Trophoblast cell (in vitro differentiated cells and primary cell): ENCODE results near the gene PKD1.

Source experiments
- DNase-seq, 2 donors: peaks; one replicate each; pipeline ENCODE4 v3.0.0-alpha.2; 2016
- H2AFZ ChIP-seq: 2 replicates; pipeline ENCODE4 v1.6.1; 2013; ENCODE audit warnings: low read length, moderate library complexity, mild to moderate bottlenecking; ENCODE audit not compliant: insufficient read depth, poor library complexity
- H2AK5ac ChIP-seq: 2 replicates; pipeline ENCODE4 v1.6.1; 2013; ENCODE audit warnings: mild to moderate bottlenecking, low read length
- H2BK120ac ChIP-seq: 2 replicates; pipeline ENCODE4 v1.6.1; 2013; ENCODE audit warnings: low read length, mild to moderate bottlenecking, moderate library complexity; ENCODE audit not compliant: insufficient read depth, poor library complexity
- H2BK12ac ChIP-seq: 2 replicates; pipeline ENCODE4 v1.6.1; 2013; ENCODE audit warnings: mild to moderate bottlenecking, low read length, moderate library complexity
- H2BK5ac ChIP-seq: 2 replicates; pipeline ENCODE4 v1.6.1; 2013; ENCODE audit warnings: low read length, low read depth, moderate library complexity, mild to moderate bottlenecking; ENCODE audit not compliant: poor library complexity
- H3K14ac ChIP-seq: 2 replicates; pipeline ENCODE4 v1.6.1; 2013; ENCODE audit warnings: mild to moderate bottlenecking, low read length
- H3K18ac ChIP-seq: 2 replicates; pipeline ENCODE4 v1.6.1; 2013; ENCODE audit warnings: mild to moderate bottlenecking, low read length
- H3K23ac ChIP-seq: 2 replicates; pipeline ENCODE4 v1.6.1; 2013; ENCODE audit warnings: low read length
- H3K27ac ChIP-seq: 2 replicates; pipeline ENCODE4 v1.5.1; 2013; ENCODE audit warnings: low read depth, mild to moderate bottlenecking, inconsistent platforms, low read length, moderate library complexity
- H3K27me3 ChIP-seq: 2 replicates; pipeline ENCODE4 v1.6.1; 2013; ENCODE audit warnings: inconsistent platforms, mild to moderate bottlenecking, low read length, moderate library complexity; ENCODE audit not compliant: insufficient read depth
- H3K36me3 ChIP-seq, 2 experiments: 1 replicate in 1 of 2; 2 replicates in 1 of 2; pipeline ENCODE4 v1.6.1; 2013; ENCODE audit warnings: low read length in 2 of 2, mild to moderate bottlenecking in 2 of 2, moderate library complexity in 1 of 2; ENCODE audit not compliant: insufficient read depth in 2 of 2, control insufficient read depth in 1 of 2
- H3K4ac ChIP-seq: 2 replicates; pipeline ENCODE4 v1.6.1; 2013; ENCODE audit warnings: low read depth, mild to moderate bottlenecking, low read length, moderate library complexity
- H3K4me1 ChIP-seq, 2 experiments: 1 replicate in 1 of 2; 2 replicates in 1 of 2; pipeline ENCODE4 v1.6.1; 2013; ENCODE audit warnings: low read length in 2 of 2, mild to moderate bottlenecking in 2 of 2, moderate library complexity in 1 of 2; ENCODE audit not compliant: insufficient read depth in 2 of 2, control insufficient read depth in 1 of 2
- H3K4me2 ChIP-seq: 2 replicates; pipeline ENCODE4 v1.6.1; 2013; ENCODE audit warnings: inconsistent platforms, mild to moderate bottlenecking, low read length, moderate library complexity
- H3K4me3 ChIP-seq: 2 replicates; pipeline ENCODE4 v1.5.1; 2013; ENCODE audit warnings: mild to moderate bottlenecking, low read depth, low read length, inconsistent platforms
- H3K79me1 ChIP-seq: one replicate; pipeline ENCODE4 v1.6.1; 2013; ENCODE audit warnings: low read length
- H3K79me2 ChIP-seq: 2 replicates; pipeline ENCODE4 v1.6.1; 2013; ENCODE audit warnings: low read length, mild to moderate bottlenecking; ENCODE audit not compliant: control insufficient read depth, insufficient read depth, poor library complexity
- H3K9ac ChIP-seq: 2 replicates; pipeline ENCODE4 v1.6.1; 2013; ENCODE audit warnings: mild to moderate bottlenecking, low read length
- H3K9me3 ChIP-seq: 2 replicates; pipeline ENCODE4 v1.6.1; 2013; ENCODE audit warnings: low read depth, mild to moderate bottlenecking, control low read depth, inconsistent platforms, low read length; ENCODE audit not compliant: insufficient read depth
- H4K12ac ChIP-seq: 2 replicates; pipeline ENCODE4 v1.6.1; 2013; ENCODE audit warnings: low read depth, mild to moderate bottlenecking, low read length, moderate library complexity
- H4K8ac ChIP-seq: 2 replicates; pipeline ENCODE4 v1.6.1; 2013; ENCODE audit warnings: low read depth, mild to moderate bottlenecking, low read length, moderate library complexity
- H4K91ac ChIP-seq: one replicate; pipeline ENCODE4 v1.6.1; 2013; ENCODE audit warnings: low read depth, mild to moderate bottlenecking, low read length, moderate library complexity
- WGBS: extraction: QIAGEN DNeasy Blood & Tissue Kit; methylation state at CpG from one replicate; pipeline ENCODE4 v1.1.7; 2013; ENCODE audit warnings: missing lambda C conversion rate; ENCODE audit not compliant: insufficient read length, insufficient coverage; ENCODE audit errors: extremely low coverage; 5-methylcytosine and 5-hydroxymethylcytosine counted together

Gene PKD1

DNA sequence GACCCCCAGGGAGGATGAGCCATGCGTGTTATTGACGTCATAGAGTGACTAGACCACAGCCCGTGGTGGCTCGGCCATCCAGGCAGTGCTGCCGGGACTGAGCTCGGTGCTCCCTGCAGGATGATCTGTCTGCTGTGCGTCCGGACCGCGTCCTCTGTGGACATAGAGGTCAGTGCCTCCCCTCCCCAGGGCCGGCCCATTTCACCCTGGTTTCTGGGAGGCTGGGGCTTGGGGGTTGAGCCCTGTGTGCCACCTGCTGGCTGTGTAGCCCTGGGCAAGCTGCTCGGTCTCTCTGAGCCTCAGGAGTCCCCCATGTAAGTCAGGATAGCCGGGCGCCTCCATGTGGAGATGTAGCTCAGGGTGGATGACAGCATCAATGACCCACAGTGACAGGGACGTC is 79.6 kb downstream of the PKD1 start:
- no peaks in the 10 kb centered on the region for H3K79me2 ChIP-seq
- no peak overlapping the region for H2AFZ ChIP-seq
- WGBS: no CpG with 5 or more reads among the region's 15 CpGs
- H2AK5ac ChIP-seq: no peak overlapping the region
- H3K9me3 ChIP-seq: peaks cover 6% of the 10 kb centered on the region
- H2BK5ac ChIP-seq: no peak overlapping the region
- no peak overlapping the region for H3K18ac ChIP-seq
- no peak for DNase-seq
- no peak overlapping the region for H3K4me2 ChIP-seq
- no peak overlapping the region for H2BK12ac ChIP-seq
- H4K91ac ChIP-seq: no peak overlapping the region
- no peak overlapping the region for H3K9ac ChIP-seq
- no peak overlapping the region for H2BK120ac ChIP-seq
- no peaks in the 10 kb centered on the region for H3K4me1 ChIP-seq
- H3K4ac ChIP-seq: no peak overlapping the region
- H3K4me3 ChIP-seq: no peak overlapping the region
- no peak overlapping the region for H4K12ac ChIP-seq
- H3K23ac ChIP-seq: no peak overlapping the region
- no peak overlapping the region for H3K14ac ChIP-seq
- no peak overlapping the region for H3K27ac ChIP-seq
- H4K8ac ChIP-seq: no peak overlapping the region
- peaks cover 72 to 76% of the 10 kb centered on the region in 2 experiments for H3K36me3 ChIP-seq
- H3K27me3 ChIP-seq: no peaks in the 10 kb centered on the region
- H3K79me1 ChIP-seq: no peaks in the 10 kb centered on the region

- H3K14ac ChIP-seq: no peak overlapping the region
- H2BK12ac ChIP-seq: no peak overlapping the region
- H3K4ac ChIP-seq: no peak overlapping the region
- H3K23ac ChIP-seq: no peak overlapping the region
- peaks cover 6% of the 10 kb centered on the region for H3K9me3 ChIP-seq
- no peaks in the 10 kb centered on the region for H3K27me3 ChIP-seq
- H3K79me2 ChIP-seq: no peaks in the 10 kb centered on the region
- no peak overlapping the region for H2AK5ac ChIP-seq
- H3K36me3 ChIP-seq: peaks cover 62 to 68% of the 10 kb centered on the region in 2 experiments
- no peak overlapping the region for H4K12ac ChIP-seq
- no peak overlapping the region for H4K91ac ChIP-seq
- no peak overlapping the region for H2BK5ac ChIP-seq
- no peak overlapping the region for H3K18ac ChIP-seq
- H4K8ac ChIP-seq: no peak overlapping the region
- no peak overlapping the region for H3K4me3 ChIP-seq
- no peak overlapping the region for H3K9ac ChIP-seq
- H2BK120ac ChIP-seq: no peak overlapping the region
- H3K27ac ChIP-seq: no peak overlapping the region
- H2AFZ ChIP-seq: no peak overlapping the region
- DNase-seq: no peak
- no peaks in the 10 kb centered on the region for H3K4me1 ChIP-seq
- H3K4me2 ChIP-seq: no peak overlapping the region
- no CpG with 5 or more reads among the region's 29 CpGs for WGBS
- no peaks in the 10 kb centered on the region for H3K79me1 ChIP-seq
Observed at GRCh38 chr16:2054543-2055245, 81.0 kb downstream of the PKD1 start.

GRCh38 chr16:2053897-2054296 is 81.8 kb downstream of the PKD1 start:
- WGBS: no CpG with 5 or more reads among the region's 17 CpGs
- Histone ChIP-seq H3K36me3 (peaks cover 61 to 68% of the 10 kb centered on the region in 2 experiments), H2AFZ (no peak overlapping the region), H2BK12ac (no peak overlapping the region), H3K23ac (no peak overlapping the region), H3K4ac (no peak overlapping the region), H3K4me3 (no peak overlapping the region), H2BK120ac (no peak overlapping the region), H3K9ac (no peak overlapping the region), H4K91ac (no peak overlapping the region), H3K18ac (no peak overlapping the region), H3K79me1 (no peaks in the 10 kb centered on the region), H3K4me1 (no peaks in the 10 kb centered on the region), H3K9me3 (peaks cover 6% of the 10 kb centered on the region), H3K4me2 (no peak overlapping the region), H4K12ac (no peak overlapping the region), H3K79me2 (no peaks in the 10 kb centered on the region), H2BK5ac (no peak overlapping the region), H3K27me3 (no peaks in the 10 kb centered on the region), H3K27ac (no peak overlapping the region), H4K8ac (no peak overlapping the region), H2AK5ac (no peak overlapping the region), H3K14ac (no peak overlapping the region)
- no peak for DNase-seq

DNA sequence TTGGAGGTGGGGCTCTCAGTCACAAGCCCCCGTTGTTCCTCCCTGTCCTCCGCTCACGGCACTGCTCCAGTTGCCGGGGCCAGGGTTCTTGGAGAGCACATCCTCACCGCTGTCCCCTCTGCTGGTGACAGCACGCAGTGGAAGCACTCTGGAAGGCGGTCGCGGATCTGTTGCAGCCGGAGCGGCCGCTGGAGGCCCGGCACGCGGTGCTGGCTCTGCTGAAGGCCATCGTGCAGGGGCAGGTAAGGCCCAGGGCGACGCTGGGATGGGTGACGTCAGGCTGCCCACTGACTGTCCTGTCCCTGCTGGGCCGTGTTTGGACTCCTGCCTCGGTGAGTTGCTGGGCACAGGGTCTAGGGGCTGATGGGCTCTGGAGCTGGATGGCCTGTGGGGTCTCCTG is 82.5 kb downstream of the PKD1 start:
- Histone ChIP-seq H3K79me2 (no peaks in the 10 kb centered on the region), H2BK12ac (no peak overlapping the region), H2AK5ac (no peak overlapping the region), H3K9me3 (peaks cover 4% of the 10 kb centered on the region), H3K27ac (no peak overlapping the region), H2BK120ac (no peak overlapping the region), H4K8ac (no peak overlapping the region), H2BK5ac (no peak overlapping the region), H3K27me3 (no peaks in the 10 kb centered on the region), H3K4me1 (peaks cover 6% of the 10 kb centered on the region in 2 experiments), H4K91ac (no peak overlapping the region), H3K4ac (no peak overlapping the region), H3K4me2 (no peak overlapping the region), H3K36me3 (peaks cover 55 to 62% of the 10 kb centered on the region in 2 experiments), H3K9ac (no peak overlapping the region), H3K14ac (no peak overlapping the region), H3K18ac (no peak overlapping the region), H3K23ac (no peak overlapping the region), H4K12ac (no peak overlapping the region), H3K4me3 (no peak overlapping the region), H2AFZ (no peak overlapping the region), H3K79me1 (no peaks in the 10 kb centered on the region)
- no peak for DNase-seq
- WGBS: no CpG with 5 or more reads among the region's 21 CpGs
